Osteocyte (in vitro differentiated cells): ENCODE data around the gene TMEM120A. TPM values are rescaled to one million over a fixed set of nuclear protein-coding genes. Genes with fewer than 3 reads are reported as not detected.

Experiments
- DNase-seq: peaks from one replicate; pipeline ENCODE4 v3.0.0; 2021; ENCODE audit warnings: mixed read lengths; ENCODE audit not compliant: unreplicated experiment; ENCODE audit errors: extremely low spot score
- H3K27ac Mint-ChIP-seq: one replicate; pipeline ENCODE4 v1.8.0; 2021; ENCODE audit warnings: mild to moderate bottlenecking, mixed read lengths; ENCODE audit not compliant: unreplicated experiment
- H3K27me3 Mint-ChIP-seq: one replicate; pipeline ENCODE4 v1.8.0; 2021; ENCODE audit warnings: mixed read lengths; ENCODE audit not compliant: unreplicated experiment
- H3K36me3 Mint-ChIP-seq: one replicate; pipeline ENCODE4 v1.8.0; 2021; ENCODE audit warnings: mixed read lengths; ENCODE audit not compliant: unreplicated experiment
- H3K4me1 Mint-ChIP-seq: one replicate; pipeline ENCODE4 v1.8.0; 2021; ENCODE audit warnings: mixed read lengths; ENCODE audit not compliant: unreplicated experiment
- H3K4me3 Mint-ChIP-seq: one replicate; pipeline ENCODE4 v1.8.0; 2021; ENCODE audit warnings: mild to moderate bottlenecking, moderate library complexity, mixed read lengths; ENCODE audit not compliant: unreplicated experiment
- H3K9me3 Mint-ChIP-seq: one replicate; pipeline ENCODE4 v1.8.0; 2021; ENCODE audit warnings: mixed read lengths; ENCODE audit not compliant: unreplicated experiment
- CTCF ChIP-seq: fragments of 200-600 bp; sonication (generic); IDR thresholded peaks from 2 replicates; pipeline ENCODE4 v1.5.0; 2021; ENCODE audit warnings: antibody characterized with exemption, mild to moderate bottlenecking, moderate library complexity
- total RNA-seq: library from RNA; stranded (reverse); gene quantifications from 2 replicates; pipeline ENCODE4 v1.2.1, GENCODE V29; 2021

TMEM120A gene
- total RNA-seq, 1 donor from 2014 or later: 37.6 TPM

GRCh38 chr7:75938921-75939320 lies 55.5 kb downstream of the TMEM120A start:
- no peaks in the 10 kb centered on the region for H3K27me3 Mint-ChIP-seq
- TF ChIP-seq CTCF: no peak
- H3K36me3 Mint-ChIP-seq: peaks cover 7% of the 10 kb centered on the region
- peak overlapping the region; percentile 58 for H3K27ac Mint-ChIP-seq
- peaks cover 20% of the 10 kb centered on the region for H3K4me1 Mint-ChIP-seq
- no peak overlapping the region for H3K4me3 Mint-ChIP-seq
- H3K9me3 Mint-ChIP-seq: peaks cover 8% of the 10 kb centered on the region
- no peak for DNase-seq

DNA sequence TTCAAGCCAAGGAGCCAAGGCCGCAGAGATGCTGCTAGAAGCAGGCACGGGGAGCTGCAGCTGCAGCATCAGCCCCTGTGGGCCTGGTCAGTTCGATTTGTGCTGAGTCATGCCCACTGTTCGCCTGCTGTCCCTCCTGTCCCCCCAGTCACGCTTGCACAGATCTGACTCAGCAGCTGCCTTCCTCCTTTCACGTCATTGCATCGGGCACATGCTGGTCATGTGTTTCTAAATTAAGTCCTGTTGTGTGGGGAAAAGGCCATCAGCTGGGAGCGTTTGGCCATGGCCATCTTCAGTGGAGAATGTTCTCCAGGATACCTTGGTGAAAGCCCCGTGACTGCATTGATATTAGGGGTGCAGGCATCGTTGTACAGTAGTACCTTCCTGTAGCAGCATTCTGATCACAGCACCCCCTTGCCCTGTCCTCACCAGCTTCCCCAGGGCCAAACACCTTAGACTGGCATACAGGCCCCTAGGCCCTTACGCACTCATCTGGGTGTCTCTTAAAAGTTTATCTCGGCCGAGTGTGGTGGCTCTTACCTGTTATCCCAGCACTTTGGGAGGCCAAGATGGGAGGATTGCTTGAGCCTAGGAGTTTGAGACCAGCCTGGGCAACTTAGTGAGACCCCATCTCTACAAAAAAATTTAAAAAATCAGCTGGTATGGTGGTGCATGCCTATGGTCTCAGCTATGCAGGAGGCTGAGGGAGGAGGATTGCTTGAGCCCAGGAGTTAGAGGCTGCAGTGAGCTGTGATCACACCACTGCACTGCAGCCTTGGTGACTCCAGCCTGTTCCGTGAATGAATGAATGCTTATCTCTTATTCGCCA lies 56.2 kb downstream of the TMEM120A start:
- Mint-ChIP-seq H3K4me1 (peaks cover 23% of the 10 kb centered on the region), H3K27ac (peak overlapping the region; percentile 76), H3K36me3 (peaks cover 10% of the 10 kb centered on the region), H3K9me3 (peaks cover 11% of the 10 kb centered on the region), H3K4me3 (no peak overlapping the region), H3K27me3 (no peaks in the 10 kb centered on the region)
- TF ChIP-seq CTCF: no peak
- peak; percentile 85 for DNase-seq

Other genes starting within 250 kb of the TMEM120A start
- not detected in 2 replicates for gene CCL26, start 222.4 kb downstream of the TMEM120A start, total RNA-seq
- gene CCL24, start 180.8 kb downstream of the TMEM120A start, total RNA-seq: not detected in 2 replicates
- gene RHBDD2, start 115.6 kb downstream of the TMEM120A start, total RNA-seq: 44.8 and 50.7 TPM in 2 replicates
- 62.1 and 74.0 TPM in 2 replicates for gene POR, start 79.4 kb downstream of the TMEM120A start, total RNA-seq
- gene STYXL1, start 53.4 kb upstream of the TMEM120A start, total RNA-seq: 29.7 and 32.5 TPM in 2 replicates
- 119 and 133 TPM in 2 replicates for gene MDH2, start 53.5 kb upstream of the TMEM120A start, total RNA-seq
- gene SRRM3, start 207.3 kb upstream of the TMEM120A start, total RNA-seq: 0.46 and 0.71 TPM in 2 replicates